Activated naive CD8-positive, alpha-beta T cell treated with anti-CD3 and anti-CD28 coated beads, Interleukin-2, amount 10 ng/mL, durations not matched to agents 7 days and 5 days (primary cell): ENCODE results near the gene ABHD14A. TPM values are rescaled to one million over a fixed set of nuclear protein-coding genes. Genes with fewer than 3 reads are reported as not detected.

Experiments
- total RNA-seq, 2 experiments: library from RNA; stranded (reverse); gene quantifications; one replicate each; pipeline ENCODE4 v1.2.3, GENCODE V29; 2021

The ABHD14A gene
- total RNA-seq, 2 experiments from 2014 or later: 11.3 to 15.9 TPM

Other genes starting within 250 kb of the ABHD14A start
- gene IQCF6, start 195.8 kb upstream of the ABHD14A start, total RNA-seq: not detected
- gene IQCF2, start 113.4 kb upstream of the ABHD14A start, total RNA-seq: not detected
- gene IQCF5, start 99.5 kb upstream of the ABHD14A start, total RNA-seq: not detected
- gene IQCF1, start 71.7 kb upstream of the ABHD14A start, total RNA-seq: not detected
- 10 to 100 TPM; 17.7 to 19.2 TPM for gene RRP9, start 33.2 kb upstream of the ABHD14A start, total RNA-seq
- 10 to 100 TPM; 23.5 to 26.1 TPM for gene PARP3, start 32.7 kb upstream of the ABHD14A start, total RNA-seq
- not detected for gene GPR62, start 19.7 kb upstream of the ABHD14A start, total RNA-seq
- 10 to 100 TPM; 17.8 to 18.2 TPM for gene PCBP4, start 7.6 kb upstream of the ABHD14A start, total RNA-seq
- 10 to 100 TPM; 49.6 to 54.3 TPM for gene ABHD14B, start 1.0 kb upstream of the ABHD14A start, total RNA-seq
- 10 to 100 TPM; 15.8 to 17.1 TPM for gene ACY1, start 8.5 kb downstream of the ABHD14A start, total RNA-seq
- 1,000 to 10,000 TPM; 1,076 to 1,089 TPM for gene RPL29, start 20.8 kb downstream of the ABHD14A start, total RNA-seq
- gene DUSP7, start 81.5 kb downstream of the ABHD14A start, total RNA-seq: 10 to 100 TPM; 30.9 to 31.3 TPM
- gene POC1A, start 179.4 kb downstream of the ABHD14A start, total RNA-seq: 10 to 100 TPM; 20.8 to 22.4 TPM
- 10 to 100 TPM; 46.9 to 50.1 TPM for gene ALAS1, start 223.1 kb downstream of the ABHD14A start, total RNA-seq